Omental fat pad (tissue), 4 donors: ENCODE results near the gene IGF2BP2. TPM values are rescaled to one million over a fixed set of nuclear protein-coding genes. Genes with fewer than 3 reads are reported as not detected.

Experiments
- ATAC-seq: fragments of 150-250 bp; one replicate; pipeline ENCODE4 v1.9.1; 2016; ENCODE audit warnings: mild to moderate bottlenecking, moderate library complexity; ENCODE audit not compliant: low FRiP score
- DNase-seq: peaks from one replicate; pipeline ENCODE4 v3.0.0-alpha.2; 2019; ENCODE audit warnings: low spot score
- CTCF ChIP-seq, 3 donors: fragments of 450-650 bp; IDR thresholded peaks; one replicate each; pipeline ENCODE4 v1.5.1; 2016 to 2017; ENCODE audit warnings: antibody characterized with exemption in 3 of 3, mild to moderate bottlenecking in 3 of 3, moderate library complexity in 2 of 3
- total RNA-seq, 4 donors: library from RNA; depleted of rRNA; stranded (reverse); fragments of >200 nt; gene quantifications; one replicate each; pipeline ENCODE4 v1.1.0, GENCODE V29; 2016

Gene IGF2BP2
- total RNA-seq, 4 donors from 2014 or later: 7.3 to 48.9 (median 18.7) TPM

DNA sequence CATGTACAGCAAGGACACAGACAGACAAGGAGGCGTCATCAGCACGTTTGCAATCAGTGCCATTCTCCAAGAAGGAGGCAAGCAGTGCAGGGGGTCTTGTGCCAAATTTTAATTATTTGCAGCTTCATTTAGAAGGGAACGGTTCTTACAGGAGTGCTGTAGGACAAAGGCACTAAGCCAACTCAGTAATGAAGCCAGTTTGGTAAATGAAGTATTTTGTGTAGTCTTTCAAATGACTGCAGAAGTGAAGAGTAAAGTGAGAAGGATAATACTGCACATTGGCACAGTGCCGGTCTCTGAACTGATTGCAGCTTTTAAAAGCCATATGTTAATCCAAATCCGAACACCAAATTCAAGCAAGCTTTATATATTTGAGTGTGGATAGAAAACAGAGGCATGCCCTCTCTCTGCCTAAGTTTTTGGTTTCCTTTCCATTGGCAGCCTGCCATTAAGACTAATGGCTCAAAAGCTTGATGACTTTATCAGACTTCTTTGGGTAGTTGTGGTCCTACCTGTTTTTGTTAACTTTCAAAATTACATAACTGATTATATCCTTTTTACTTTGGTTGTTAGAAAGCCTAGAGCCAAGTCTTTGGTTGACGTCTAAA, 137.5 kb downstream of the IGF2BP2 start:
- ATAC-seq (no peak), DNase-seq (no peak)
- TF ChIP-seq CTCF (IDR thresholded peaks at IDR 0.05): no peak

DNA sequence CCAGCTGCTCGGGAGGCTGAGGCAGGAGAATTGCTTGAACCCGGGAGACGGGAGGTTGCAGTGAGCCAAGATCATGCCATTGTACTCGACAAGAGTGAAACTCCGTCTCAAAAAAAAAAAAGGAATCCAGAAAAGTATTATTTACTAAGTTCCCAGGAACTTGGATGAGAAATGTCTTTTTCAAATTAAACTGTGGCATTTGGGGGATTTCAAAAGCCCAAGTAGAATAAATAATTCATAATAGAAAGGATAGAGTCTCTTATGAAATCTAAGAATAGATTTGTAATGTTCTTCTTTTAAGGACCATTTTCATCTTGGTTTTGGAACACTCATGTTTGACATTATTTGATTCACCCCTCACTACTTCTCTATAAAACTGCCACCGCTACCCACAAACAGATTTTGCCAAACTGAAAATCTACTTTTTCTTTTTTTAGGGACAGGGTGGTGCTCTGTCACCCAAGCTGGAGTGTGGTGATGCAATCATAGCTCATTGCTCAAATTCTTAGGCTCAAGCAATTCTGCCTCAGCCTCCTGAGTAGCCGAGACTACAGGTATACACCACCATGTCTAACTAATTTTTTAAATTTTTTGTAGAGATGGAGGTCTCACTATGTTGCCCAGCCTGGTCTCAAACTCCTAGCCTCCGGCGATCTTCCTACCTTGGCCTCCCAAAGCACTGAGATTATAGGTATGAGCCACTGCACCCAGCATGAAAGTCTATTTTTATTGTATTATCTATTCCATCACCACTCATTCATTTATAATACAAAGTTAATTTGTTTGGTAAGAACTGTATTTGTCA, 139.4 kb downstream of the IGF2BP2 start:
- TF ChIP-seq CTCF (IDR thresholded peaks at IDR 0.05): no peak
- DNase-seq (no peak), ATAC-seq (no peak)

GRCh38 chr3:185680231-185680630, 144.6 kb downstream of the IGF2BP2 start:
- no peak for DNase-seq
- no peak for ATAC-seq
- TF ChIP-seq CTCF (IDR thresholded peaks at IDR 0.05): no peak

- TF ChIP-seq CTCF (IDR thresholded peaks at IDR 0.05): no peak
- DNase-seq (no peak), ATAC-seq (no peak)
Observed at GRCh38 chr3:185678027-185678426, 146.8 kb downstream of the IGF2BP2 start.

- DNase-seq (no peak), ATAC-seq (peak; percentile 42)
- TF ChIP-seq CTCF (IDR thresholded peaks at IDR 0.05): peak in 1 of 3 donors; percentile 28
Observed at GRCh38 chr3:185677146-185677829, 147.6 kb downstream of the IGF2BP2 start.

DNA sequence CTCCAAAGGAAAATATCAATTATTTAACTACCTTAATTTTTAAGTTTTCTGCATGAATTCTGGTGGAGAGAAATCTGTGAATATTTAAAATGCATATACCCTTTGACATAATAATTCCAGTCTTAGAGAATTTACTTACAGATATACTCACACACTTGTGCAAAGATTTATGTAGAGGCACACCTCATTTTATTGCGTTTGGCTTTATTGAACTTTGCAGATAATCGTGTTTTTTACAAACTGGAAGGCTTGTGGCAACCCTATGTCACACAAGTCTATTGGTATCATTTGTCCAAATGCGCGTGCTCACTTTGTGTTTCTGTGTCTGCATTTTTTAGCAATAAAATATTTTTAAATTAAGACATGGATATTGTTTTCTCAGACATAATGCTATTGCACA, 157.3 kb downstream of the IGF2BP2 start:
- ATAC-seq: no peak
- TF ChIP-seq CTCF (IDR thresholded peaks at IDR 0.05): no peak
- DNase-seq: no peak
